Measurements from ENCODE around the gene SF3B3. TPM values are rescaled to one million over a fixed set of nuclear protein-coding genes. Genes with fewer than 3 reads are reported as not detected.

Gene SF3B3
- total and polyA plus RNA-seq, 2 donors (not counting 3 experiments of a cell fraction or from before 2014, with no cell fraction given), result 167 to 324 TPM

DNA sequence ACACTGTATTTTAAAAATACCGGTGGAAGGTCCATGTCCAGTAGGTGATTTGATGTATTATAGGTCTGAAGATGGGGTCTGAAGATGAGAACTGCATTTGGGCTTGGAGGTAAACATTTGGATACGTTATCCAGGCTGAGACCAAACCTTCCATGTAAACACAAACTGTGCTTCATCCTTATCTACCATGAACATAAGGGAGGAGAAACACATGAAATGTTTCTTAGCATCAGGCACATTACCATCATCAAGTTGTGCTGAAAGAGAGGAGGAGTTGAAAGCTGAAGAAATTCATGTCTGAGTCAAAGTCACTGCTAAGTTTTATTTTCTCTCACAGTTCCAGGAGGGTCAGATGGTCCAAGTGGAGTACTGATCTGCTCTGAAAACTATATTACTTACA is 11.4 kb downstream of the SF3B3 start:
- CTCF ChIA-PET, result no interaction called here
- BruUV-seq (replicated peaks), result no TSS peak
- Histone ChIP-seq H3K27ac (ENCODE audit: insufficient read depth, low read depth, low read length) (no peak overlapping the region), H3K36me3 (ENCODE audit: control insufficient read depth in 2 of 2, extremely low read depth in 1 of 2, insufficient read depth in 2 of 2, low read length in 2 of 2) (peaks cover 39 to 50% of the 10 kb centered on the region in 2 experiments), H3K9me3 (replicated peaks; ENCODE audit: control insufficient read depth, insufficient read depth, low read length) (no peaks in the 10 kb centered on the region), H2AFZ (ENCODE audit: low read depth, low read length) (no peak overlapping the region), H3K4me1 (ENCODE audit: control insufficient read depth, extremely low read depth, insufficient read depth, low read length) (no peaks in the 10 kb centered on the region), H3K79me2 (ENCODE audit: control insufficient read depth, insufficient read depth, low read length) (peaks cover 84% of the 10 kb centered on the region), H3K4me2 (ENCODE audit: insufficient read depth, low read length) (no peak overlapping the region), H3K4me3 (replicated peaks in 1 of 3; ENCODE audit: insufficient read depth in 1 of 3, low read depth in 1 of 3, low read length in 3 of 3) (no peak overlapping the region), H3K9me1 (replicated peaks; ENCODE audit: control insufficient read depth, extremely low read depth, insufficient read depth, low read length) (no peaks in the 10 kb centered on the region), H3K9ac (replicated peaks; ENCODE audit: extremely low read depth, insufficient read depth, low read length) (no peak overlapping the region), H3K27me3 (ENCODE audit: control insufficient read depth in 2 of 2, insufficient read depth in 2 of 2, low read length in 2 of 2) (no peaks in the 10 kb centered on the region), H4K20me1 (replicated peaks; ENCODE audit: control insufficient read depth, extremely low read depth, insufficient read depth, low read length) (peaks cover 12% of the 10 kb centered on the region)
- dilution Hi-C loops (cut with MboI; ENCODE audit: extremely low pct_ligation_motif_present, low sequenced_read_pairs) (loop anchor here (25.0 kb wide), 1 partner anchor 127 kb away; no protein-coding TSS in a partner anchor), intact Hi-C loops (cut with micrococcal nuclease) (no loop called here)
- POLR2A ChIA-PET, result no interaction called here
- FAIRE-seq (no peak), DNase-seq (ENCODE audit: low read depth, low spot score) (no peak)
- TF ChIP-seq, protein P1, sequence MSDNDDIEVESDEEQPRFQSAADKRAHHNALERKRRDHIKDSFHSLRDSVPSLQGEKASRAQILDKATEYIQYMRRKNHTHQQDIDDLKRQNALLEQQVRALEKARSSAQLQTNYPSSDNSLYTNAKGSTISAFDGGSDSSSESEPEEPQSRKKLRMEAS (IDR thresholded peaks at IDR 0.05; ENCODE audit: insufficient read depth, insufficient read length), result no peak
- TF ChIP-seq JUN (IDR thresholded peaks at IDR 0.05; ENCODE audit: borderline replicate concordance, insufficient read depth, insufficient read length, low read depth) (no peak), POLR2A (IDR thresholded peaks at IDR 0.05; ENCODE audit: low read depth, low read length) (no peak), FOS (IDR thresholded peaks at IDR 0.05; ENCODE audit: borderline replicate concordance, insufficient read depth, low read length) (no peak), GATA2 (IDR thresholded peaks at IDR 0.05; ENCODE audit: insufficient read depth, insufficient read length, low read depth, low read length) (no peak), POLR2AphosphoS5 (IDR thresholded peaks at IDR 0.05; ENCODE audit: insufficient read depth, low read depth, low read length) (no peak)
- TF ChIP-seq, protein P2, sequence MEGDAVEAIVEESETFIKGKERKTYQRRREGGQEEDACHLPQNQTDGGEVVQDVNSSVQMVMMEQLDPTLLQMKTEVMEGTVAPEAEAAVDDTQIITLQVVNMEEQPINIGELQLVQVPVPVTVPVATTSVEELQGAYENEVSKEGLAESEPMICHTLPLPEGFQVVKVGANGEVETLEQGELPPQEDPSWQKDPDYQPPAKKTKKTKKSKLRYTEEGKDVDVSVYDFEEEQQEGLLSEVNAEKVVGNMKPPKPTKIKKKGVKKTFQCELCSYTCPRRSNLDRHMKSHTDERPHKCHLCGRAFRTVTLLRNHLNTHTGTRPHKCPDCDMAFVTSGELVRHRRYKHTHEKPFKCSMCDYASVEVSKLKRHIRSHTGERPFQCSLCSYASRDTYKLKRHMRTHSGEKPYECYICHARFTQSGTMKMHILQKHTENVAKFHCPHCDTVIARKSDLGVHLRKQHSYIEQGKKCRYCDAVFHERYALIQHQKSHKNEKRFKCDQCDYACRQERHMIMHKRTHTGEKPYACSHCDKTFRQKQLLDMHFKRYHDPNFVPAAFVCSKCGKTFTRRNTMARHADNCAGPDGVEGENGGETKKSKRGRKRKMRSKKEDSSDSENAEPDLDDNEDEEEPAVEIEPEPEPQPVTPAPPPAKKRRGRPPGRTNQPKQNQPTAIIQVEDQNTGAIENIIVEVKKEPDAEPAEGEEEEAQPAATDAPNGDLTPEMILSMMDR (IDR thresholded peaks at IDR 0.05; ENCODE audit: extremely low read depth in 1 of 2, insufficient read depth in 1 of 2, low read depth in 1 of 2, low read length in 2 of 2), result no peak

Data from endothelial cell of umbilical vein (primary cell).